GM21529 (cell line): ENCODE data around the gene CAMKK2.
"Not testable (repeated sequence)": the region's sequence is repeated elsewhere in the genome, so short reads cannot be mapped to it uniquely, and the experiment has no call there.

Experiments used
- ATAC-seq: cut with Tn5 transposase; IDR thresholded peaks from one replicate; pipeline ENCODE4 v1.9.1; 2021; ENCODE audit not compliant: unreplicated experiment

Gene CAMKK2

DNA sequence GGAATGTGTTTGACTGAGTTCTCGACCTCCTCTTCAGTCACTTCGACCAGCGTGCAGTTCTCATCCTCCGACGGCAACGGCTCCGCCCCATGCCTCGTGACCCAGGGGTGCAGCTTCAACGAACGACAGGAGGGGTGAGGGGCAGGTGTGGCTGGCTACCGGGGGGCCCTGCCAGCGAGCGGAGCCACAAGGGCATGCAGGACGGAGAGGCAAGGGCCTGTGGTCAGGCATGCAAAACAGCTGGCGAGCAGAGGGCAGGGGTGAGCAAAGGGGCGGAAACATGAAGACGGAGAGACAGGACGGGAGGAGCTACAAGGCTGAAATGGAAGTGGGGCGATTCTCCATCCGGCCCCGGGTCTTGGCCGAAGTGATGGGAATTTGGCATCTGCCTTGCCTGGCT is 47.9 kb downstream of the CAMKK2 start:
- ATAC-seq, result peak; percentile 86

DNA sequence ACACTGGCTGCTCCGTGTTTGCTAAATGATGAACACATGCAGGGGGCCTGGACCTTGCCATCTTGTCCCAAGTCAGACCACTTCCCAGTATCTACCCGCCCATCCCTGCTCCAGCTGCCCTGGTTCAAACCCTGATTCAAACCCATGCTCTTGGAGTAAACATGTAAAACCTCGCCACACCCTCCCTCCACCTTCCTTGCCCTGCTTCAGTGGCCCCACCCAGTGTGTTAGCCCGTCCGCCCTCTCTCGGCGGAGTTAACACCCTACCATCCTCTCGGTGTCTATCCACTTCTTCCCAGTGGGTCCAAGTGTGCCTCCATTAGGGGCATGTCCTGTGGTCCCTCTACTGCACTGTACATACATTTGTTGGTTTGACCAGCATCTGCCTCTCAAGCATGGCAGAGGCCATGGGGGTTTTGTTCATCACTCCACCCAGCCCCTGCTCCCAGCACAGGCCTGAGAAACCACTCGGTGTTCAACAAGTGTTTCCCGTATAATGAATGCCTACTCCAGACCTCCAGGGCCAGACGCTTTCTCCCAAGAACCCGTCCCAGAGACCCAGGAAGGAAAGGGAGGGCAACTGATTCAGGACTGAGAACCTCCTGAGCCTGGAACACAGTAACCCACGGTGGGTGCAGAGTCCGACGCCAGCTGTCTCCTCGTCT is 49.5 kb downstream of the CAMKK2 start:
- ATAC-seq, result no peak

DNA sequence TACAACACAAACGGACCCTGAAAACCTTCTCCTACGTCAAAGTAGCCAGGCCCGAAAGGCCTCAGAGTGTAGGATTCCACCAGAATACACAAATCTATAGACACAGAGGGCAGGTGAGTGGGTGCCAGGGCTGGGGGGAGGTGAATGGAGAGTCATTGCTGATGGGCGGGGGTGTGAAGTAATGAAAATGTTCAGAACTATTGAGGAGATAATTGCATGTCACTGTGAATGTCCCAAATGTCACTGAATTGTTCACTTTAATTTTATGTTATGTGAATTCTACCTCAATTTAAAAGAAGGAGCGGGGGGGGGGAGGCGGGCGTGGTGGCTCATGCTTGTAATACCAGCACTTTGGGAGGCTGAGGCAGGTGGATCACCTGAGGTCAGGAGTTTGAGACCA is 50.6 kb downstream of the CAMKK2 start:
- ATAC-seq, result no peak

DNA sequence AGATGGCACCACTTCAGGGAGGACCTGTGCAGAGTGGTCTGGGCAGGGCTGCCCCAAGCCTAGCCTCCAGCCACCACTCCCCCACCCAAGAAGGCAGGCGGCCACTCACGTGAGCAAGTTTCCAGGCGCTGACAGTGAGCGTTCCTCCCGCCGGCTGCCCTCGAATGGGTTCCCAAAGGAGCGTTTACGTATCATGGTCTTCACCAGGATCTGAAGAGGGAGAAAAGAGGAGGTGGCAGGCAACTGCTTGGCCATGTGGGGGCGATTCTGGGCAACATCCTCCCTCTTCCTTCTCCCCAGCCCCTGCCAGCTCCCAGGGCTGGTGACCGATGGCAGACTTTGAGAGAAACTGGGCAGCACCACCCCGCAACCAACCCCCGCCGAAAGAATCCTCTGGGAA is 51.5 kb downstream of the CAMKK2 start:
- no peak for ATAC-seq

GRCh38 chr12:121241156-121241970 is 55.1 kb downstream of the CAMKK2 start:
- ATAC-seq, result no peak

DNA sequence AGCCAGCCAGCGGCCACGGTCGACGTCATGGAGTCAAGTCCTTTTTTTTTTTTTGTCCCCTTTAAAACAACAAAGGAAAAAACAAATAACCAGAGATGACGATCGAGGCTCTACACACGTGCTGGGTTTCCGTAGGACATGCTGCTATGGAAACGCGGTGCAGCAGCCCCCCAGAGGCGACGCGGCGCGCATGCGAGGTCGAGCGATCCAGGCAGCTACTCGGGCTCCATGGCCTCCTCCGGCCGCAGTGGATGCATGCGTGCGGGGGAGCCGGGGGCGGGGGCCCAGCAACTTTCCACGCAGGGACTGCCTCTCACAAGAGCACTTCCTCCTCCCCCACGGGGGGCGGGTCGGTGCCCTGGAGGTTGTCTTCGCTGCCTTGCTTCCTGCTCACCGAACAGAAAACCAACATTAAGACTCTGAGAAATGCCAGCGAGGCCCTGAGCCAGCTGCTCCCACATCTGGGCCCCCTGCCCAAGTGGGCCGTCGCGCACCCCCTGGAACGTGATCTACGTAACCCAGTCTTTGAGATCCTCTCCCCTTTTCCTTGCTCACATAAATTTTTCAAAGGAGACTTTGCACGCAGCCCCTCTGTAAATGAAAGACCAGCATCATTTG is 55.9 kb downstream of the CAMKK2 start:
- no peak for ATAC-seq

DNA sequence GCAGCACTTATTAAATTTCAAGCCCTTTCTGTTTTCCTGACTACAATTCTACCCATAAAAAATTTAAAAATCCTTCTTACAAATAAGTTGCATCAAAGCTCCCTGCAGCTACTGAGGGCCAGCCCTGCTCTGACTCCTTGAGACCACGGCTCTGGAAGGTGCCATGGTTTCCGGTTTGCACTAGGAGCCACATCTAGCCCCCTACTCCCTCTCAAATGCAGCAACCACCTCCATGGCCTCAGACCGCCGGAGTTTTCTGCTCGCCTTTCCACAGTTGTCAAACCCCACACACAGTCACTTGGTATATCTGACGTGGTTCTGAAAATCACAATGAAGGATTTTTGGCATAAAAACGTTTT is 56.5 kb downstream of the CAMKK2 start:
- ATAC-seq, result no peak

DNA sequence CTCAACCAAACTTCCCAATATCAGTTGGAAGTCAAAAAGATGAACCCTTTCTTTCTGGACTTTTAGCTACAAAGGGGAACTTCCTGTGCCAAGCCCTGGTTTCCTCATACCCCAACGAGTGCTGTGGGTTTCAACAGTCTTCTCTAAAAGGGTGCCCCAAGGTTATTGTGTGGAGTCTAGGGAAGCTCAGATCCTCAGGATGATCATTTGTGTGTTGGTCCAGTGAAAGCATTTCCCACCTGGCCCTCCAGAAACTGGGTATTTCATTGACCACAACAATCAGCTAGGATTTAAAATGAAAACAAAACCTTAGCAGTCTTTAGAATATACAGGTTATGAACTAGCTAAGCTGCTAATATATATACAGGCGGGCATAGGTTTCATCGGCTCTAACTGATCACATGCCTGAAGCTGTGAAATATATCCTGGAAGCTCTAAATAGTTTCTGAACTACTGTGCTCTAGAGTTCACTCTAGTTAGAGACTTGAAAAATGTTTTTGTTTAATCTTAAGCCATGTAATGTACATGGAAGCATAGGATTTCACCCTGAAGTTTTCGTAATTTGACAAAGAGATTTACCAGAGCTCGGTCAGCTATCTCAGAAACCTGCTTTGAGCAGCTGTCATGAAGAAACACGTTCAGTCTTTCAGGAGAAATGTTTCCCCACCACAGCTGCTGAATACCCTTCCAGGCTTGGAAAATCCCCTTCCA is 57.0 kb downstream of the CAMKK2 start:
- ATAC-seq, result no peak

GRCh38 chr12:121238604-121239350 is 57.7 kb downstream of the CAMKK2 start:
- no peak for ATAC-seq

GRCh38 chr12:121238086-121238485 is 58.4 kb downstream of the CAMKK2 start:
- no peak for ATAC-seq

DNA sequence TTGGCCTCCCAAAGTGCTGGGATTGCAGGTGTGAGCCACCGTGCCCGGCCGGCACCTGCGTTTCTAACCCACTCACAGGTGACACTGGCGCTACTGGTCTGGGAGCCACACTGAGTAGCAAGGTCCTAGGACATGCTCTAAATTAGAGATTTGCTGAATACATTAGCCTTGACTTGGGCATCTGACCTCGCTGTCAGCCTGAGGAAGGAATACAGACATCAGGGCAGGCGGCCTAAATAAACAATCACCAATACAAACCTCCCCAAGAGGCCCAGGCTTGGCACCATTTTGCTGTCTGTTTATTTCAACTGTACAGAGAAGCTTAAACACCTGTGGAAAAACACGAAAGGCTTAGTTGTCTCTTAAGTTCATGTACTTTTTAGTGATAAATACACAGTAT is 59.1 kb downstream of the CAMKK2 start:
- no peak for ATAC-seq

DNA sequence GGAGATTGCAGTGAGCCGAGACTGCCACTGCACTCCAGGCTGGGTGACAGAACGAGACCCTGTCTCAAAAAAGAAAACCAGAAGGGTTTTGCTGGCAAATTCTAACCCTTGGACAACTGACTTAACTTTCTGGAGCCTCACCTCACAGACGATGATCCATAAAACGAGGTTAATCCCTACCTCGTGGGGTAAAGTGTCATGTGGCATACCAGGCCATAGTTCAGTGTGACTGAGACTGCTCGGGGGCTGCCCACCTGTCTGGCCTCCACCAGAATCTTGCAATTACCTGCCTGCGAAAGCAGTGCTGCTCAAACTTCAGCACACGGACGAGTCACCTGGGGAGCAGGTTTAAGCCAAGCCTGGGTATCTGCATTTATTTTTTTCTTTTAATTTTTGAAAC is 59.7 kb downstream of the CAMKK2 start:
- ATAC-seq, result no peak

DNA sequence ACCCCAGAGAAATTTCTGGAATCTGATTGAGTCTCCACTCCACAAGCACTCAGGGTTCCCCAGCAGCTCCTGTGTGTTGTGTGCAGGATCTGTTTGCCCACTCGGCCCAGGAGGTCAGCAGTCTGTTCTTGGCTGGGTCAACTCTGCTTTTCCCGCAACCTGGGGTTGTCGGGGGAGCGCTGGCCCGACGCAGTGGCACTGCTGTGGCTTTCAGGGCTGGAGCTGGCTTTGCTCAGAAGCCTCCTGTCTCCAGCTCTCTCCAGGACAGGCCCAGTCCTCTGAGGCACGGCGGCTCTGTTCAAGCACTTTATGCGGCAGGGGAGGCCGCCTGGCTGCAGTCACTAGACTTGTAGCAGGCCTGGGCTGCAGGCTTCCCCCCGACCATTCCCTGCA is 62.9 kb downstream of the CAMKK2 start:
- ATAC-seq, result no peak

DNA sequence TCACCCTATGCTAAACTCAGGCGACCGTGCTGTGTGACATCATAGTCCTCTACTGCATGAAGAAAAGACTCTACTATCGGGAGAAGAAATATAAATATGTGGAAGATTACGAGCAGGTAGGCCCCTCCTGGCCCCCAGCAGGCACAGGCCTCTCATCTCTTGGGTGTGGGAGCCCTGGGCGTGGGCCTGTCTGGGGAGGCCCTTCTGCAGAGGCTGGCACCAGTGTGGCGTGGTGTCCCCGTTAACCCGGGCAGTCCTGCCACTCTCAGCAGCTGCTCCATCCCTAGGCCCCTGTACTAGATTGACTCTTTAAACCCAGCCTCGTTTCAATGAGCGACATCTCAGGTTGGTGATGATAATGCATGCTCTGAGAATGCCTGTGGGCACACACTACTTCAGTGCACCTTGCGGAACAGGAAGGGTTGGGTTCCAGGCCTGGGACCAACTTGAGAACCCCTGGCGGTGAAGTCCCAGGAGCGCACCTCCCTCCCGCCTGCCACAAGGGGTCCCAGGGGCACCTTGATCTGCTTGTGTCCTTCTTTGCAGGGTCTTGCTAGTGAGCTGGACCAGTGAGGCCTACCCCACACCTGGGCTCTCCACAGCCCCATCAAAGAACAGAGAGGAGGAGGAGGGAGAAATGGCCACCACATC is 63.4 kb downstream of the CAMKK2 start:
- no peak for ATAC-seq

DNA sequence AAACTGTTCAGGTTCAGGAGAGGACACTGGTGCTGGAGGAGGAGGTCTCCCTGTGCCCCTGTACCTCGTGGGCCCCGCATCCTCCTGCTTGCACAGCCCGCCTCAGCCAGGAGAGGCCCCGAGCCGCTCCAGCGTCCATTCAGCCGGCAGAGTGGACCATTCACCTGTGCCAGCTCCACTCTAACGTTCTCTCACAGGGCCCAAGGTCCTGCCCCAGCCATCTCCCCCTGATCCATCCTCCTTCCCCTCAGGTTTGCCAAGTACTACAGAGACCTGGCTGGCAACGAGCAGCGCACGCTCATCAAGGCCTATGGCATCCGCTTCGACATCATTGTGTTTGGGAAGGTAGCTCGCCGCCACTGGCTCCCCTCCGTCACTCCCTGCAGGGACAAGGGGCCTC is 64.3 kb downstream of the CAMKK2 start:
- ATAC-seq, result no peak

- no peak for ATAC-seq
Observed at GRCh38 chr12:121230538-121230907, 66.0 kb downstream of the CAMKK2 start.

DNA sequence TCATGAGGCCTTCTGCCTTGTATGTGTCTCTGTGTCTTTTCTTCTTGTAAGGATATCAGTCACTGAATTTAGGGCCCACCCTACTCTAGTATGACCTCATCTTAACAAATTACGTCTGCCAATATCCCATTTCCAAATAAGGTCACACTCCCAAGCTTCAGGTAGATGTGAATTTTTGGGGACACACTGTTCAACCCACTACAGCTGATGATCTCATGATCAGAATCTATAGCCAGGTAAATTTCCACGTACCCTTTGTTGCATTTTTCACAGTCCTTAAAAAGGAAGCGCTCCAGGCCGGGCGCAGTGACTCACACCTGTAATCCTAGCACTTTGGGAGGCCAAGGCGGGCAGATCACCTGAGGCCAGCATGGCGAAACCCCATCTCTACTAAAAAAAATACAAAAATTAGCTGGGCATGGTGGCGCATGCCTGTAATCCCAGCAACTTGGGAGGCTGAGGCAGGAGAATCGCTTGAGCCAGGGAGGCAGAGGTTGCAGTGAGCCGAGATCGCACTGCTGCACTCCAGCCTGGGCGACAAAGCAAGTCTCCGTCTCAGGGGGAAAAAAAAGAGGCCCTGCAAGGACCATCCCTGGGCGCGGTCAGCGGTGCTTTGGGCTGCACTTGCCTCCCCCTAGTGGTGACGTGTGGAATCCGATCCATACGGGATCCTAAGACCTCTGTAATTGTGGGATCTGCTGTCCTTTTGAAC is 66.5 kb downstream of the CAMKK2 start:
- ATAC-seq, result not testable (repeated sequence)

DNA sequence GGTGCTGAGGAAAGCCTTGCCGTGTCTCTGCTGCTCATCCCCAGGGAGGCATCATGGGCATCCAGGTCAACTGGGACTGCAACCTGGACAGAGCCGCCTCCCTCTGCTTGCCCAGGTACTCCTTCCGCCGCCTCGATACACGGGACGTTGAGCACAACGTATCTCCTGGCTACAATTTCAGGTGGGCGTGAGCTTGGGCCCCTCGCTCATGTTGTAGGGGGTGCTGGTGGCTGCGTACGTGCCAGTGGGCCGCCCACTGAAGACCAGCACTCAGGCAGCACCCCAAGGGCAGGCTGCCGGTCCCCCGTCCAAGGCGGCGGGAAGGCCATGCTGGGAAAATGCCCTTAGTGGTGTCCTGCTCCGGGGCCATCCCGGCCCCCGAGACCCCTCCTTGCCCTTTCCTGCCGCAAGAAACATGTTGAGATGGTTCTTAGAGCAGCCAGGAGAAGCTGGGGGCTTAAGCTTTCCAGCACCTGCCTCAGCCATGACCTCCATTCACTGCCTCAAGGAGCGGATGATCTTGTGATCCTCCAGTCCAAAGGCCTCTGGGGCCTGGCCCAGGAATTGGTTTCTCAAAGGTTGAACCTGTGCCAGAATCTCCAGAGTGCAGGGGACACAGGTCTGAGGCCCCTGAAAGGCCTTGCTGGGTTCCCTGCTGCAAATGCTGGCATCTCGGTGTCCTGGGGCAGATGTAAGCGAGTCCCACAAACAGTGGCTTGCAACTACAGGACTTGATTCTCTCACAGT is 67.4 kb downstream of the CAMKK2 start:
- no peak for ATAC-seq

DNA sequence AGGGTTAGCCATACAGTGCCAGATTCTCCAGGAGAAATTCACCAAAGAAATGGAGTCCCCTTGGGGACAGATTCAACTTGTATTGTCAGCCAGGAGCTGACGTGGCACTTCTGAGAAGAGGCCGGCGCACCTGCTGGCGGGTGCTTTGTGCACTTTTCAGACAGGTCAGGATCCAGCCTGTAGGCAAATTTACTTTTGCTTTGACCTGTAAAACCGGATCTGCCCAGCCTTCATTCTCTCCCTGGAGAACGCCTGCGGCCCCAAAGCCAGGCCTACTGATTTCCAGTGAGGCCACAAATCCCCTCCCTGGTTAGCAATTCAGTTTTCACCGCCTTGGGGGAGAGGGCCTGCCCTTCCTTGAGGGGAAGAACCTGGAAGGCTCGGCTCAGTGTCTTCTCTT is 69.2 kb downstream of the CAMKK2 start:
- peak; percentile 81 for ATAC-seq
